ENCODE results near the gene RREB1. TPM values are rescaled to one million over a fixed set of nuclear protein-coding genes. Genes with fewer than 3 reads are reported as not detected.

Gene RREB1, protein sequence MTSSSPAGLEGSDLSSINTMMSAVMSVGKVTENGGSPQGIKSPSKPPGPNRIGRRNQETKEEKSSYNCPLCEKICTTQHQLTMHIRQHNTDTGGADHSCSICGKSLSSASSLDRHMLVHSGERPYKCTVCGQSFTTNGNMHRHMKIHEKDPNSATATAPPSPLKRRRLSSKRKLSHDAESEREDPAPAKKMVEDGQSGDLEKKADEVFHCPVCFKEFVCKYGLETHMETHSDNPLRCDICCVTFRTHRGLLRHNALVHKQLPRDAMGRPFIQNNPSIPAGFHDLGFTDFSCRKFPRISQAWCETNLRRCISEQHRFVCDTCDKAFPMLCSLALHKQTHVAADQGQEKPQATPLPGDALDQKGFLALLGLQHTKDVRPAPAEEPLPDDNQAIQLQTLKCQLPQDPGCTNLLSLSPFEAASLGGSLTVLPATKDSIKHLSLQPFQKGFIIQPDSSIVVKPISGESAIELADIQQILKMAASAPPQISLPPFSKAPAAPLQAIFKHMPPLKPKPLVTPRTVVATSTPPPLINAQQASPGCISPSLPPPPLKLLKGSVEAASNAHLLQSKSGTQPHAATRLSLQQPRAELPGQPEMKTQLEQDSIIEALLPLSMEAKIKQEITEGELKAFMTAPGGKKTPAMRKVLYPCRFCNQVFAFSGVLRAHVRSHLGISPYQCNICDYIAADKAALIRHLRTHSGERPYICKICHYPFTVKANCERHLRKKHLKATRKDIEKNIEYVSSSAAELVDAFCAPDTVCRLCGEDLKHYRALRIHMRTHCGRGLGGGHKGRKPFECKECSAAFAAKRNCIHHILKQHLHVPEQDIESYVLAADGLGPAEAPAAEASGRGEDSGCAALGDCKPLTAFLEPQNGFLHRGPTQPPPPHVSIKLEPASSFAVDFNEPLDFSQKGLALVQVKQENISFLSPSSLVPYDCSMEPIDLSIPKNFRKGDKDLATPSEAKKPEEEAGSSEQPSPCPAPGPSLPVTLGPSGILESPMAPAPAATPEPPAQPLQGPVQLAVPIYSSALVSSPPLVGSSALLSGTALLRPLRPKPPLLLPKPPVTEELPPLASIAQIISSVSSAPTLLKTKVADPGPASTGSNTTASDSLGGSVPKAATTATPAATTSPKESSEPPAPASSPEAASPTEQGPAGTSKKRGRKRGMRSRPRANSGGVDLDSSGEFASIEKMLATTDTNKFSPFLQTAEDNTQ (N-terminal part only)
- 7.2 to 10.7 TPM (median 8.0 TPM) in 5 replicates for total RNA-seq (2022; extraction: Qiagen RNA extraction)

DNA sequence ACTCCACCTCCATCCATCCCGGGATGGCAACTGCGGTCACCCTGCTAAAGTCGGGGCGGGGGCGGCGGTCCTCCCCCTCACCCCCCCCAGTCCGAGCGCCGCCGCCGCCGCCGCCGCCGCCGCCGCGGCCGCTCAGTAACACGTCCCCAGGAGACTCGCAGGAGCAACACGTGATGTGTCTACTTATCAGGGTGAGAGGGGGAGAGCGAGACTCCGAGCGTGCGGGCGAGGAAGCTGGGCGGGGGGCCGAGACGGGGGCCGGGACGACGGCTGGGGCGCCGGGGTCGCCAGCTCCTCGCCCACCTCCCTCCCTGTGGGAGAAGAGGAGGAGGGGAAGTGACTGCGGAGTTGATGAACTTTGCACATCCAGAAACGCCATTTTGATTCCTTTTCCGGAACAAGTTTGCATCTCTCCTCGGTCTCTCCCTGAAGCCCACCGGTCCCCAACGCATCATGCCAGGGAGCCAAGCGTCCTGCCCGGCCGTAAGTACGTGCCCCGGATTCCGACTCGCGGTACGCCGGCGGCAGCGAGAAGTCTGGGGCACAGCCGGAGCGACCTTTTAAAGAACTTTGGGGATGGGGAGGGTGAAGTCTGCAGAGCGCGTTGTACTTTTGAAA lies at the start of gene RREB1:
TSS of gene RREB1 (plus strand) at position 384 of the 618 bp plus-strand sequence. CDS start 73,951 bp downstream, outside the sequence.

Other genes starting within 250 kb of the RREB1 start
- 65.2 to 84.2 TPM (median 69.6 TPM) in 5 replicates for gene SSR1, start 205.2 kb downstream of the RREB1 start, total RNA-seq (2022; extraction: Qiagen RNA extraction)